Nephron (organoid): ENCODE data around the gene CCSER1.

Experiments
- H3K27ac Mint-ChIP-seq, 3 experiments: 2 replicates each; pipeline ENCODE4 v1.8.0; 2020; ENCODE audit warnings: mixed read lengths in 3 of 3, mild to moderate bottlenecking in 2 of 3, moderate library complexity in 1 of 3
- H3K27me3 Mint-ChIP-seq: 2 replicates; pipeline ENCODE4 v1.8.0; 2021; ENCODE audit warnings: low read depth, mild to moderate bottlenecking, moderate library complexity, mixed read lengths
- H3K36me3 Mint-ChIP-seq: 2 replicates; pipeline ENCODE4 v1.8.0; 2020; ENCODE audit warnings: low read depth, mixed read lengths
- H3K4me1 Mint-ChIP-seq: 2 replicates; pipeline ENCODE4 v1.8.0; 2020; ENCODE audit warnings: mixed read lengths
- H3K4me3 Mint-ChIP-seq, 3 experiments: 2 replicates each; pipeline ENCODE4 v1.8.0; 2020; ENCODE audit warnings: mild to moderate bottlenecking in 3 of 3, mixed read lengths in 3 of 3, moderate library complexity in 2 of 3
- H3K9me3 Mint-ChIP-seq: 2 replicates; pipeline ENCODE4 v1.8.0; 2020; ENCODE audit warnings: mixed read lengths
- TF ChIP-seq, protein P1 (sequence below), 3 experiments: fragments of 200-600 bp; sonication (generic); IDR thresholded peaks; one replicate each; pipeline ENCODE4 v1.5.0; 2021; ENCODE audit warnings: antibody characterized with exemption in 3 of 3; ENCODE audit not compliant: unreplicated experiment in 3 of 3

Gene CCSER1

DNA sequence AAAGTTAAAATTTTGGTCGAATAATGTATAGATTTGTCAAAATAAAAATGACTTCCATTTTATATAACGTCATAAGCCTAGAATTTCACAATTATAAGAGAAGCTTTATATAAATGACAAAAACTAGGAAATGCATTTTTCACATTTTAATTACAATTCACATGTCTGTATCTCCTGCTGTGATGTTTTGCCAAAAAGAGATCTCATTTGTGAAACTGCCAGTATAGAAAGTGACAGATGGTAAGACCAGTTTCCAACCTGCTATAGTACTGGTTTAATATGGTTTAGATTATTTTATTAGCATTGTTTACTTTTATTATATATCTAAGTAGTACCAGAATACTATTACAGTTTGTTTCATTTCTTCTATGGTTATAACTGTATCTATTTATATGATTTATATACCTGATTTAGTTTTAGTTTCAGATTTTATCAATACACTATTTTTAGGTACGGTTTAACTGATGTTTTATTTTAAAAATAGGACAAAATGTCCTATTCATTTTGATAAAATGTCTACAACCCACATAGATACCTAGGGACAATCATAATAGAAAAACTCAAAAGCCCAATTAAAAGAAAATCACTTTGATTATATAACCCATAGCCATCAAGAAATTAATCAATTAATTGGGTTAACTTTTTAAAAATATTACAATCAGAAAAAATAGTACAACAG, 5.4 kb upstream of the CCSER1 start:
- TF ChIP-seq, protein P1, sequence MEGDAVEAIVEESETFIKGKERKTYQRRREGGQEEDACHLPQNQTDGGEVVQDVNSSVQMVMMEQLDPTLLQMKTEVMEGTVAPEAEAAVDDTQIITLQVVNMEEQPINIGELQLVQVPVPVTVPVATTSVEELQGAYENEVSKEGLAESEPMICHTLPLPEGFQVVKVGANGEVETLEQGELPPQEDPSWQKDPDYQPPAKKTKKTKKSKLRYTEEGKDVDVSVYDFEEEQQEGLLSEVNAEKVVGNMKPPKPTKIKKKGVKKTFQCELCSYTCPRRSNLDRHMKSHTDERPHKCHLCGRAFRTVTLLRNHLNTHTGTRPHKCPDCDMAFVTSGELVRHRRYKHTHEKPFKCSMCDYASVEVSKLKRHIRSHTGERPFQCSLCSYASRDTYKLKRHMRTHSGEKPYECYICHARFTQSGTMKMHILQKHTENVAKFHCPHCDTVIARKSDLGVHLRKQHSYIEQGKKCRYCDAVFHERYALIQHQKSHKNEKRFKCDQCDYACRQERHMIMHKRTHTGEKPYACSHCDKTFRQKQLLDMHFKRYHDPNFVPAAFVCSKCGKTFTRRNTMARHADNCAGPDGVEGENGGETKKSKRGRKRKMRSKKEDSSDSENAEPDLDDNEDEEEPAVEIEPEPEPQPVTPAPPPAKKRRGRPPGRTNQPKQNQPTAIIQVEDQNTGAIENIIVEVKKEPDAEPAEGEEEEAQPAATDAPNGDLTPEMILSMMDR (IDR thresholded peaks at IDR 0.05; ENCODE audit: unreplicated experiment in 3 of 3): no peak
- H3K36me3 Mint-ChIP-seq: no peaks in the 10 kb centered on the region
- H3K27ac Mint-ChIP-seq: no peak overlapping the region
- H3K4me3 Mint-ChIP-seq: no peak overlapping the region
- no peaks in the 10 kb centered on the region for H3K9me3 Mint-ChIP-seq
- peaks cover 36% of the 10 kb centered on the region for H3K27me3 Mint-ChIP-seq
- peaks cover 7% of the 10 kb centered on the region for H3K4me1 Mint-ChIP-seq

DNA sequence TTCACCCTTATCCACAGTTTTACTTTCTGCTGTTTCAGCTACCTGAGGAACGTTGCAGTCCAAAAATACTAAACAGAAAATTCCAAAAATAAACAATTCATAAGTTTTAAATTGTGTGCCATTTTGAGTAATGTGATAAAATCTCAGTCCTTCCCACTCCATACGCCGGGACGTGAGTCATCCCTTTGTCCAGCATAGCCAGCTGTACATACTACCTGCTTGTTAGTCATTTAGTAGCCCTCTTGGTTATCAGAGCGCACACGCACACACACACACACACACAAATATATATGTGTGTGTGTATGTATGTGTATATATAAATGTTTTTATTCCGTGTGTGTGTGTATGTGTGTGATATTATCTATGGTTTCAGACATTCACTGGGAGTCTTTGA, 4.8 kb upstream of the CCSER1 start:
- Mint-ChIP-seq H3K4me1 (peaks cover 9% of the 10 kb centered on the region), H3K4me3 (no peak overlapping the region), H3K27ac (no peak overlapping the region), H3K27me3 (peaks cover 42% of the 10 kb centered on the region), H3K9me3 (no peaks in the 10 kb centered on the region), H3K36me3 (no peaks in the 10 kb centered on the region)
- TF ChIP-seq, protein P1 (IDR thresholded peaks at IDR 0.05; ENCODE audit: unreplicated experiment in 3 of 3): no peak

DNA sequence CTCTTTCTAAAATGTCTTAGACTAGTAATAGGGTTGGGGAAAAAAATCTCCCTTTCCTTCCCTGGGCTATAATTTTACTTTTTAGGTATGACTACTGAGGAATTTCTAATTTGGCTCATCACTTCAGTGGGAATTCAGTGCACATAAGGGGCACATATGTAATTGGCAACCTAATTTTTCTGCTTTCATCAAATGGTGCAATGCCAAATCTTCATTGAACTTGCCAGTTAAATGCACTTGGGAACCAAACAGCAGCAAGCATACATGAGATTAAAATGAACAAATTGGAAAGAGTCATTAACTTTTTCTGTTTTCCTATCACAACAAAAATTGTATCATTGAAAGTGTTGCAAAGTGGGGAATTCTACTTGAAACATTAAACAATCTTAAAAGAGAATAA, 2.9 kb upstream of the CCSER1 start:
- Mint-ChIP-seq H3K4me1 (peaks cover 17% of the 10 kb centered on the region), H3K27me3 (peaks cover 56% of the 10 kb centered on the region), H3K4me3 (no peak overlapping the region), H3K27ac (no peak overlapping the region), H3K36me3 (no peaks in the 10 kb centered on the region), H3K9me3 (no peaks in the 10 kb centered on the region)
- TF ChIP-seq, protein P1 (IDR thresholded peaks at IDR 0.05; ENCODE audit: unreplicated experiment in 3 of 3): no peak

DNA sequence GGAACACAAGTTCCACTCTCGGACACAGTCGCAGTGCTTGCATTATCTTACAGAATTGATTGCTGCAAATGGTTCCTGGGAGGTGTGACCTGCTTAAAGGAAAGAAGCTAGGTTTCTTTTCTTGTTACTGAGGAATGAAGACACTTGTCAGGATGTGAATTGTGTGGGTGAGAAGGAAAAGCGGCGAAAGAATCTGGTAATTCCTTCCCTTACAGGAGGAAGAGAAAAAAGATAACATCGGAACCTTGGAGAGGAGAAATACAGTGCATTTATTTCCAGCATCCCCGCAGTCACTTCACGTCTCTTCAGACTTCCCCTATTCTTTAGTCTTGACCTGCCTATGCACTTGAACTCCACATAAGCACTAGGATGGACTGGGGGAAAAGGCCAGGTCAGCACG, 389 bp upstream of the CCSER1 start:
- Mint-ChIP-seq H3K27me3 (peaks cover 70% of the 10 kb centered on the region), H3K4me3 (peak overlapping the region; percentile 89 to 90 (median 90)), H3K27ac (peak overlapping the region in 2 of 3 experiments; percentile 21 to 88), H3K4me1 (peaks cover 17% of the 10 kb centered on the region), H3K36me3 (no peaks in the 10 kb centered on the region), H3K9me3 (no peaks in the 10 kb centered on the region)
- TF ChIP-seq, protein P1 (IDR thresholded peaks at IDR 0.05; ENCODE audit: unreplicated experiment in 3 of 3): no peak

DNA sequence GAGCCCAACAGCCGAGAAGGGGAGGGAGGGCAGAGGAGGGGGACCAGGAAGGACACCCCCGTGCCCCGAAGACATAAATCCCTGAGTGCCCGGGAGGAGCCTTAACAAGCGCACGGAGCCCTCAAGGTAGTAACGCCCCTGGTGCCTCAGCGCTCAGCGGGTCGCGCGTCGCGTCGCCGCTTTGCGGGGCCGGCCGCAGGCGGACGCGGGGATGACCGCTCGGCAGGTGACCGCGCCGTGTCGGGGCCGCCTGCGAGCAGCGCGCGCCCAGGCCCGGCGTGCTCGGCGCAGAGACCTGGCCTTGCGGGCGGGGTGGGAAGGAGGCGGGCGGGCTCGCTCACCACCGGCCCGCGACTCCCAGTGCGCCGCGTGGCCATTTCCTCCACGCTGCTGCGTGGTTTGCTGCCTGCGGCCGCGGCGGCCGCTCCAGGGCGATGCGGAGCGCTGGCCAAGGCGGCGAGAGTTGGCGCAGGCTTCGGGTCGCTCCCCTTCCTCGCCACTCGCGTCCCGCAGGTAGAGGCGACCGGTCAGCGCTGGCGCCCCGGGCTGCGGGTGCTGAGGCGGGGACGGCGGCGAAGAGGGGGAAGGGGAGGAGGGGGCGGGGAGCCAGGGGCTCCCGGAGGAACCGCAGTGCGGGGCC, 632 bp downstream of the CCSER1 start:
- no peaks in the 10 kb centered on the region for H3K36me3 Mint-ChIP-seq
- peak overlapping the region; percentile 41 to 96 (median 71) for H3K27ac Mint-ChIP-seq
- H3K4me3 Mint-ChIP-seq: peak overlapping the region; percentile 89 to 90 (median 90)
- TF ChIP-seq, protein P1 (IDR thresholded peaks at IDR 0.05; ENCODE audit: unreplicated experiment in 3 of 3): no peak
- peaks cover 71% of the 10 kb centered on the region for H3K27me3 Mint-ChIP-seq
- H3K4me1 Mint-ChIP-seq: peaks cover 17% of the 10 kb centered on the region
- no peaks in the 10 kb centered on the region for H3K9me3 Mint-ChIP-seq
